Measurements from ENCODE around the gene STPG1.

DNA sequence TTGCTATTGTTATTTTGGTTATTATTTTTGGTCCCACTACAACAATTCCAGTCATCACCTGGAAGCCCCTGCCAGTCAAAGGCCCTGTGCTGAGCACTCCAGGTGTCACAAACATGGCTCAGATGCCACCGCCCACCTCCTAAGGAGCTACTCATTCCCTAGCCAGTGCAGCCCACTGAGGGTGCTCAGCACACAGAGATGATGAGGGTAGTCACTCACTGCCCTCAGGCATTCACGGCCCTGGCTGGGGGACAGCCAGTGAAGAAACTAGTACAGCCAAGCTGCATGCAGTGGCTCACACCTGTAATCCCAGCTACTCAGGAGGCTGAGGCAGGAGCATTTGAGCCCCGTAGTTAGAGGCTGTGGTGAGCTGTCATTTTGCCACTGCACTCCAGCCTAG, 44.3 kb upstream of the STPG1 start:
- TF ChIP-seq, protein P1, sequence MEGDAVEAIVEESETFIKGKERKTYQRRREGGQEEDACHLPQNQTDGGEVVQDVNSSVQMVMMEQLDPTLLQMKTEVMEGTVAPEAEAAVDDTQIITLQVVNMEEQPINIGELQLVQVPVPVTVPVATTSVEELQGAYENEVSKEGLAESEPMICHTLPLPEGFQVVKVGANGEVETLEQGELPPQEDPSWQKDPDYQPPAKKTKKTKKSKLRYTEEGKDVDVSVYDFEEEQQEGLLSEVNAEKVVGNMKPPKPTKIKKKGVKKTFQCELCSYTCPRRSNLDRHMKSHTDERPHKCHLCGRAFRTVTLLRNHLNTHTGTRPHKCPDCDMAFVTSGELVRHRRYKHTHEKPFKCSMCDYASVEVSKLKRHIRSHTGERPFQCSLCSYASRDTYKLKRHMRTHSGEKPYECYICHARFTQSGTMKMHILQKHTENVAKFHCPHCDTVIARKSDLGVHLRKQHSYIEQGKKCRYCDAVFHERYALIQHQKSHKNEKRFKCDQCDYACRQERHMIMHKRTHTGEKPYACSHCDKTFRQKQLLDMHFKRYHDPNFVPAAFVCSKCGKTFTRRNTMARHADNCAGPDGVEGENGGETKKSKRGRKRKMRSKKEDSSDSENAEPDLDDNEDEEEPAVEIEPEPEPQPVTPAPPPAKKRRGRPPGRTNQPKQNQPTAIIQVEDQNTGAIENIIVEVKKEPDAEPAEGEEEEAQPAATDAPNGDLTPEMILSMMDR (IDR thresholded peaks at IDR 0.05; ENCODE audit: low read length): no peak
- TF ChIP-seq EZH2 (optimal IDR thresholded peaks at IDR 0.05; ENCODE audit: low read depth, low read length): no peak
